Astrocyte (in vitro differentiated cells and primary cell): Measurements from ENCODE around the gene ERBIN. TPM values are rescaled to one million over a fixed set of nuclear protein-coding genes. Genes with fewer than 3 reads are reported as not detected.
"Not testable (repeated sequence)": the region's sequence is repeated elsewhere in the genome, so short reads cannot be mapped to it uniquely, and the experiment has no call there.

ENCODE experiments used
- DNase-seq: peaks from one replicate; pipeline ENCODE4 v3.0.0-alpha.2; 2010; ENCODE audit warnings: low read depth
- FAIRE-seq: peaks from 2 replicates; lab custom pipeline; 2011; peaks lifted over from hg19 to GRCh38; lab: Jason Lieb, UNC
- H2AFZ ChIP-seq: 2 replicates; pipeline ENCODE4 v1.6.0; 2012; ENCODE audit warnings: low read depth, low read length, inconsistent platforms
- H3K27ac ChIP-seq: 2 replicates; pipeline ENCODE4 v1.5.1; 2011; ENCODE audit warnings: low read depth, low read length, inconsistent platforms
- H3K27me3 ChIP-seq: 2 replicates; pipeline ENCODE4 v1.6.0; 2011; ENCODE audit warnings: low read length, inconsistent platforms; ENCODE audit not compliant: insufficient read depth
- H3K36me3 ChIP-seq: 2 replicates; pipeline ENCODE4 v1.5.1; 2011; ENCODE audit warnings: low read length, inconsistent platforms; ENCODE audit not compliant: insufficient read depth
- H3K4me1 ChIP-seq: 2 replicates; pipeline ENCODE4 v1.5.1; 2011; ENCODE audit warnings: low read length, inconsistent platforms; ENCODE audit not compliant: insufficient read depth
- H3K4me2 ChIP-seq: 2 replicates; pipeline ENCODE4 v1.6.0; 2012; ENCODE audit warnings: low read length, inconsistent platforms
- H3K4me3 ChIP-seq: 2 replicates; pipeline ENCODE4 v1.5.1; 2011; ENCODE audit warnings: low read depth, mild to moderate bottlenecking, low read length, inconsistent platforms; ENCODE audit not compliant: insufficient read depth
- H3K79me2 ChIP-seq: 2 replicates; pipeline ENCODE4 v1.6.0; 2012; ENCODE audit warnings: mild to moderate bottlenecking, low read length, inconsistent platforms; ENCODE audit not compliant: insufficient read depth
- H3K9ac ChIP-seq: 2 replicates; pipeline ENCODE4 v1.6.0; 2012; ENCODE audit warnings: mild to moderate bottlenecking, low read length, inconsistent platforms
- H3K9me3 ChIP-seq: 2 replicates; pipeline ENCODE4 v1.5.1; 2012; ENCODE audit warnings: low read depth, mild to moderate bottlenecking, low read length, inconsistent platforms; ENCODE audit not compliant: insufficient read depth
- H4K20me1 ChIP-seq: 2 replicates; pipeline ENCODE4 v1.6.0; 2012; ENCODE audit warnings: low read length, inconsistent platforms; ENCODE audit not compliant: insufficient read depth
- H3K27ac Mint-ChIP-seq: one replicate; pipeline ENCODE4 v1.8.0; 2021; ENCODE audit warnings: mild to moderate bottlenecking, mixed read lengths; ENCODE audit not compliant: unreplicated experiment
- H3K27me3 Mint-ChIP-seq: one replicate; pipeline ENCODE4 v1.8.0; 2021; ENCODE audit warnings: low read depth, mixed read lengths; ENCODE audit not compliant: unreplicated experiment
- H3K36me3 Mint-ChIP-seq: one replicate; pipeline ENCODE4 v1.8.0; 2021; ENCODE audit warnings: low read depth, mixed read lengths; ENCODE audit not compliant: unreplicated experiment
- H3K4me1 Mint-ChIP-seq: one replicate; pipeline ENCODE4 v1.8.0; 2021; ENCODE audit warnings: low read depth, mixed read lengths; ENCODE audit not compliant: unreplicated experiment
- H3K4me3 Mint-ChIP-seq: one replicate; pipeline ENCODE4 v1.8.0; 2021; ENCODE audit warnings: mild to moderate bottlenecking, moderate library complexity, mixed read lengths; ENCODE audit not compliant: unreplicated experiment
- H3K9me3 Mint-ChIP-seq: one replicate; pipeline ENCODE4 v1.8.0; 2021; ENCODE audit warnings: mild to moderate bottlenecking, mixed read lengths; ENCODE audit not compliant: unreplicated experiment
- EZH2 ChIP-seq: IDR thresholded peaks from 2 replicates; pipeline ENCODE4 v1.6.1; 2012; ENCODE audit warnings: mild to moderate bottlenecking, low read length, inconsistent platforms; ENCODE audit not compliant: insufficient read depth
- total RNA-seq: library from RNA; stranded (reverse); gene quantifications from 2 replicates; pipeline ENCODE4 v1.2.1, GENCODE V29; 2021
- TF ChIP-seq, protein P1 (sequence below): IDR thresholded peaks from 2 replicates; pipeline ENCODE4 v1.5.1; 2011; ENCODE audit warnings: low read depth, mild to moderate bottlenecking, inconsistent platforms, low read length, moderate library complexity; ENCODE audit not compliant: insufficient read depth

The ERBIN gene
- total RNA-seq, 1 donor from 2014 or later, result 83.4 TPM

DNA sequence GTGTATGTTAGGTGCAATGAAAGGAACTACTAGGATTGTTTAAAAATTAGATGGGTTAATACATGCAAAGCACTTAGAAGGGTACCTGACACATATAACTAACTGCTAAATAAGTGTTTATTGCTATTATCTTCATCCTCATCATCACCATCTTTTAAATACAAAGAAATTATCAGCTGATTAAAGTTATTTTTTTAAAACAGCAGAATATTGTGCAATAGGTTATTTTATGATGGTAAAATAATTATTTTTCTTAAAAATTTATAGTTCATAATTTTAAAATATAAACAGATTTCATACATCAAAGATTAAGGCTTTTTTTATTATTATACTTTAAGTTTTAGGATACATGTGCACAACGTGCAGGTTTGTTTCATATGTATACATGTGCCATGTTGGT is 130.9 kb downstream of the ERBIN start:
- Histone ChIP-seq H2AFZ (no peak overlapping the region), H3K79me2 (peaks cover 28% of the 10 kb centered on the region), H3K36me3 (peaks cover 19% of the 10 kb centered on the region), H3K4me2 (no peak overlapping the region), H3K9ac (no peak overlapping the region), H3K27ac (no peak overlapping the region), H4K20me1 (peaks cover 8% of the 10 kb centered on the region), H3K27me3 (no peaks in the 10 kb centered on the region), H3K9me3 (no peaks in the 10 kb centered on the region), H3K4me1 (no peaks in the 10 kb centered on the region), H3K4me3 (no peak overlapping the region)
- no peak overlapping the region for H3K4me3 Mint-ChIP-seq
- no peak overlapping the region for H3K27ac Mint-ChIP-seq
- DNase-seq (no peak), FAIRE-seq (no peak)
- peaks cover 7% of the 10 kb centered on the region for H3K9me3 Mint-ChIP-seq
- no peaks in the 10 kb centered on the region for H3K27me3 Mint-ChIP-seq
- TF ChIP-seq, protein P1, sequence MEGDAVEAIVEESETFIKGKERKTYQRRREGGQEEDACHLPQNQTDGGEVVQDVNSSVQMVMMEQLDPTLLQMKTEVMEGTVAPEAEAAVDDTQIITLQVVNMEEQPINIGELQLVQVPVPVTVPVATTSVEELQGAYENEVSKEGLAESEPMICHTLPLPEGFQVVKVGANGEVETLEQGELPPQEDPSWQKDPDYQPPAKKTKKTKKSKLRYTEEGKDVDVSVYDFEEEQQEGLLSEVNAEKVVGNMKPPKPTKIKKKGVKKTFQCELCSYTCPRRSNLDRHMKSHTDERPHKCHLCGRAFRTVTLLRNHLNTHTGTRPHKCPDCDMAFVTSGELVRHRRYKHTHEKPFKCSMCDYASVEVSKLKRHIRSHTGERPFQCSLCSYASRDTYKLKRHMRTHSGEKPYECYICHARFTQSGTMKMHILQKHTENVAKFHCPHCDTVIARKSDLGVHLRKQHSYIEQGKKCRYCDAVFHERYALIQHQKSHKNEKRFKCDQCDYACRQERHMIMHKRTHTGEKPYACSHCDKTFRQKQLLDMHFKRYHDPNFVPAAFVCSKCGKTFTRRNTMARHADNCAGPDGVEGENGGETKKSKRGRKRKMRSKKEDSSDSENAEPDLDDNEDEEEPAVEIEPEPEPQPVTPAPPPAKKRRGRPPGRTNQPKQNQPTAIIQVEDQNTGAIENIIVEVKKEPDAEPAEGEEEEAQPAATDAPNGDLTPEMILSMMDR, result no peak
- no peak for TF ChIP-seq EZH2
- H3K36me3 Mint-ChIP-seq, result peaks cover 27% of the 10 kb centered on the region
- H3K4me1 Mint-ChIP-seq, result peaks cover 3% of the 10 kb centered on the region

DNA sequence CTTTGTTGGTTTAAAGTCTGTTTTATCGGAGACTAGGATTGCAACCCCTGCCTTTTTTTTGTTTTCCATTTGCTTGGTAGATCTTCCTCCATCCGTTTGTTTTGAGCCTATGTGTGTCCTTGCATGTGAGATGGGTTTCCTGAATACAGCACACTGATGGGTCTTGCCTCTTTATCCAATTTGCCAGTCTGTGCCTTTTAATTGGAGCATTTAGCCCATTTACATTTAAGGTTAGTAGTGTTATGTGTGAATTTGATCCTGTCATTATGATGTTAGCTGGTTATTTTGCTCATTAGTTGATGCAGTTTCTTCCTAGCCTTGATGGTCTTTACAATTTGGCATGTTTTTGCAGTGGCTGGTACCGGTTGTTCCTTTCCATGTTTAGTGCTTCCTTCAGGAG is 134.9 kb downstream of the ERBIN start:
- H3K9me3 ChIP-seq, H3K36me3 ChIP-seq, H3K4me3 ChIP-seq, H2AFZ ChIP-seq, H3K4me1 Mint-ChIP-seq, H3K4me2 ChIP-seq, H3K27me3 ChIP-seq, H3K27me3 Mint-ChIP-seq, DNase-seq, H3K27ac Mint-ChIP-seq, H3K9me3 Mint-ChIP-seq, H3K4me1 ChIP-seq, H3K9ac ChIP-seq, H3K27ac ChIP-seq, FAIRE-seq, H3K4me3 Mint-ChIP-seq: not testable (repeated sequence)
- H3K36me3 Mint-ChIP-seq, result peaks cover 25% of the 10 kb centered on the region
- H3K79me2 ChIP-seq, result peaks cover 43% of the 10 kb centered on the region
- H4K20me1 ChIP-seq, result peaks cover 21% of the 10 kb centered on the region

DNA sequence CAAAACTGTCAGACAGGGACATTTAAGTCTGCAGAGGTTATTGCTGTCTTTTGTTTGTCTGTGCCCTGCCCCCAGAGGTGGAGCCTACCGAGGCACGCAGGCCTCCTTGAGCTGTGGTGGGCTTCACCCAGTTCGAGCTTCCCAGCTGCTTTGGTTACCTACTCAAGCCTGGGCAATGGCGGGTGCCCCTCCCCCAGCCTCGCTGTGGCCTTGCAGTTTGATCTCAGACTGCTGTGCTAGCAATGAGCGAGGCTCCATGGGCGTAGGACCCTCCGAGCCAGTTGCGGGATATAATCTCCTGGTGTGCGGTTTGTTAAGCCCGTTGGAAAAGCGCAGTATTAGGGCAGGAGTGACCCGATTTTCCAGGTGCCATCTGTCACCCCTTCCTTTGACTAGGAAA is 136.7 kb downstream of the ERBIN start:
- not testable (repeated sequence) for FAIRE-seq, H3K27ac Mint-ChIP-seq, H2AFZ ChIP-seq, H3K4me1 Mint-ChIP-seq, H3K27me3 ChIP-seq, H3K4me1 ChIP-seq, H3K9me3 ChIP-seq, H3K27me3 Mint-ChIP-seq, DNase-seq, H3K4me3 ChIP-seq, H3K36me3 ChIP-seq, H3K27ac ChIP-seq, H3K4me3 Mint-ChIP-seq, H3K4me2 ChIP-seq, H3K9me3 Mint-ChIP-seq, H3K9ac ChIP-seq
- peaks cover 21% of the 10 kb centered on the region for H4K20me1 ChIP-seq
- H3K36me3 Mint-ChIP-seq, result peaks cover 22% of the 10 kb centered on the region
- peaks cover 36% of the 10 kb centered on the region for H3K79me2 ChIP-seq

DNA sequence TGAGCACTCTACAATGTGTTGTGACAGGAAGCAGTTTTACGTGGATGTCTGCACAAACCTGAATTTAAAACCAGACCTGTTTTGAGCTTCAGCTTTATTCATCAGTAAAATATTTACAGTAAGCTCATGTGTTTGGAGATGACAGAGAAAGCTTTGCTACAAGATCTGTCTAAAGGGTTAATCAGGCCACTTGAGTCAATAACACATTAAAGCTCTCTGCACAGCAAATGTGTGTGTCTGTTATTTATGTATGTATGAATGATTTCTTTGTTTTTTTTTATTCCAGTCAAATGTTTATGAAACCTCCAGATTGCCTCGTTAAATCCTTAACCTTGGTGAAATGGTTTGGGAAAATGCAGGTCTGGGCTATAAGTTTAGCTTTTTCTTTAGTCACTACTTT is 140.5 kb downstream of the ERBIN start:
- FAIRE-seq (no peak), DNase-seq (no peak)
- Histone ChIP-seq H3K4me3 (no peak overlapping the region), H4K20me1 (peaks cover 21% of the 10 kb centered on the region), H2AFZ (no peak overlapping the region), H3K79me2 (peaks cover 37% of the 10 kb centered on the region), H3K36me3 (peaks cover 12% of the 10 kb centered on the region), H3K27ac (no peak overlapping the region), H3K9me3 (no peaks in the 10 kb centered on the region), H3K4me1 (no peaks in the 10 kb centered on the region), H3K4me2 (no peak overlapping the region), H3K9ac (no peak overlapping the region), H3K27me3 (no peaks in the 10 kb centered on the region)
- H3K4me3 Mint-ChIP-seq, result no peak overlapping the region
- H3K27ac Mint-ChIP-seq, result no peak overlapping the region
- no peak for TF ChIP-seq EZH2
- TF ChIP-seq, protein P1, result no peak
- H3K9me3 Mint-ChIP-seq, result peaks cover 3% of the 10 kb centered on the region
- no peaks in the 10 kb centered on the region for H3K27me3 Mint-ChIP-seq
- peaks cover 18% of the 10 kb centered on the region for H3K36me3 Mint-ChIP-seq
- H3K4me1 Mint-ChIP-seq, result peaks cover under 1% of the 10 kb centered on the region
